ENCODE measurements around the gene GP5. TPM values are rescaled to one million over a fixed set of nuclear protein-coding genes. Genes with fewer than 3 reads are reported as not detected.
A peak's percentile ranks its signal among the peaks of the same experiment; 100 is the strongest.

Gene GP5, protein sequence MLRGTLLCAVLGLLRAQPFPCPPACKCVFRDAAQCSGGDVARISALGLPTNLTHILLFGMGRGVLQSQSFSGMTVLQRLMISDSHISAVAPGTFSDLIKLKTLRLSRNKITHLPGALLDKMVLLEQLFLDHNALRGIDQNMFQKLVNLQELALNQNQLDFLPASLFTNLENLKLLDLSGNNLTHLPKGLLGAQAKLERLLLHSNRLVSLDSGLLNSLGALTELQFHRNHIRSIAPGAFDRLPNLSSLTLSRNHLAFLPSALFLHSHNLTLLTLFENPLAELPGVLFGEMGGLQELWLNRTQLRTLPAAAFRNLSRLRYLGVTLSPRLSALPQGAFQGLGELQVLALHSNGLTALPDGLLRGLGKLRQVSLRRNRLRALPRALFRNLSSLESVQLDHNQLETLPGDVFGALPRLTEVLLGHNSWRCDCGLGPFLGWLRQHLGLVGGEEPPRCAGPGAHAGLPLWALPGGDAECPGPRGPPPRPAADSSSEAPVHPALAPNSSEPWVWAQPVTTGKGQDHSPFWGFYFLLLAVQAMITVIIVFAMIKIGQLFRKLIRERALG
- 1 to 10 TPM; 3.8 to 4.2 TPM for total RNA-seq
- 1 to 10 TPM; 1.3 to 1.9 TPM for polyA plus RNA-seq

DNA sequence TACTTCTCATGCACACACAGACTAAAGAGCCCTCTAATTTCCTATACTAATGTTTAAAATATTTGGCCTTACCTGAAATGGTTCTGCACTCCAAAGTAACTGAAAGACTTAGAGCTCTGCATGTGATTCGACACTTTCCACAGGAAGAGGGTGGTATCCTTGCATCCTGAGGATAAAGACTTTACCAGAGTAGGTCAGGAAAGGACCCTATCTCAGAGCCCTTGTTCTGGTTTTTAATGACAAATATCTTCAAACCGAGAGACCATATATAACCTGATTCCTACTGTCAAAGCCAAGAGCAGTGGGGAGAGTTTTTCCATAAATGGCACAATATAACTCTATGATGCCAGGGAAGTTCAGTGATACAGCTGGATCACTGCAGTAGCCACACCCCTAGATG lies at the start of gene GP5:
GP5 (minus strand) TSS at position 101 of the 400 bp plus-strand sequence. CDS start 984 bp downstream, outside the sequence.
- peaks cover 7 to 11% of the 10 kb centered on the region in 2 donors for H3K27me3 Mint-ChIP-seq
- H3K27me3 ChIP-seq (ENCODE audit: insufficient read depth, low read length), result no peaks in the 10 kb centered on the region
- peaks cover 0 to 4% of the 10 kb centered on the region in 2 donors for H3K36me3 Mint-ChIP-seq
- ChIA-PET CTCF (ENCODE audit: partially characterized antibody) (interaction anchor here (0.6 to 4.2 kb wide), 4 partner anchors 65 to 84 kb away, joined by 3 to 26 read pairs (median 4); no protein-coding TSS in a partner anchor), POLR2A (ENCODE audit: partially characterized antibody) (interaction anchor here (1.3 to 1.6 kb wide), 2 partner anchors 43 to 56 kb away, joined by 4 to 5 read pairs; no protein-coding TSS in a partner anchor)
- H3K4me3 ChIP-seq (ENCODE audit: low read length in 2 of 2), result peak within 1 kb of the TSS in 1 of 2 donors; percentile 74
- no peak for DNase-seq
- intact Hi-C loops (cut with micrococcal nuclease), result no loop called here
- H3K36me3 ChIP-seq (ENCODE audit: insufficient read depth, low read length), result no peaks in the 10 kb centered on the region
- H3K4me1 Mint-ChIP-seq, result peaks cover 18 to 49% (median 40%) of the 10 kb centered on the region in 4 donors
- H3K27ac ChIP-seq (ENCODE audit: low read depth, low read length), result no peak within 1 kb of the TSS
- H3K9me3 Mint-ChIP-seq, result no peaks in the 10 kb centered on the region
- peak within 1 kb of the TSS; percentile 79 to 90 (median 88) for H3K4me3 Mint-ChIP-seq
- no peaks in the 10 kb centered on the region for H3K9me3 ChIP-seq (ENCODE audit: control insufficient read depth in 1 of 2, low read length in 2 of 2)
- H3K4me1 ChIP-seq (ENCODE audit: insufficient read depth, low read length), result peaks cover 42% of the 10 kb centered on the region
- H3K27ac Mint-ChIP-seq, result peak within 1 kb of the TSS in 4 of 7 donors; percentile 11 to 66 (median 58)

DNA sequence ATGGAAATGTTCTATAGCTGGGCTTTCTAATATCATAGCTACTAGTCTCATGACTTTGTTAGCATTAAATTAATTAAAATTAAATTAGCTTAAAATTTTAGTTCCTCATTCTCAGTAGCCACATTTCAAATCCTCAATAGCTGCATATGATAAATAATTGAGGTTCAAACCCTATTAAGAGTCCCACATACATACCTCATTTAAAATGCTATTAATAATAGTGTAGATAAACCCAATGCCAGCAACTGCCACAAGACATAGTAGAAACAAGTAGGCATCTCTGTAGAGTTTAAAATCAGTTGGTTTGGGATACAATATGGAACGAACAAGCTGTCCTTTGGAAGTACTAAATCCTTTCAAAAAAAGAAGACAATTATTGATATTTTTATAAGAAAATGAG lies 48.6 kb upstream of the GP5 start:
- H3K4me1 Mint-ChIP-seq, result peaks cover 0 to 4% (median 2%) of the 10 kb centered on the region in 4 donors

GRCh38 chr3:194447161-194447560 lies 48.1 kb upstream of the GP5 start:
- H3K4me3 Mint-ChIP-seq, result no peak overlapping the region
- Histone ChIP-seq H3K4me1 (ENCODE audit: insufficient read depth, low read length) (no peaks in the 10 kb centered on the region), H3K27me3 (ENCODE audit: insufficient read depth, low read length) (no peaks in the 10 kb centered on the region), H3K36me3 (ENCODE audit: insufficient read depth, low read length) (peaks cover 30% of the 10 kb centered on the region), H3K4me3 (ENCODE audit: low read length in 2 of 2) (no peak overlapping the region), H3K9me3 (ENCODE audit: control insufficient read depth in 1 of 2, low read length in 2 of 2) (no peaks in the 10 kb centered on the region), H3K27ac (ENCODE audit: low read depth, low read length) (no peak overlapping the region)
- intact Hi-C loops (cut with micrococcal nuclease), result no loop called here
- H3K27me3 Mint-ChIP-seq, result no peaks in the 10 kb centered on the region
- DNase-seq, result no peak
- H3K36me3 Mint-ChIP-seq, result peaks cover 58 to 64% of the 10 kb centered on the region in 2 donors
- peaks cover 0 to 4% (median 2%) of the 10 kb centered on the region in 4 donors for H3K4me1 Mint-ChIP-seq
- POLR2A ChIA-PET (ENCODE audit: partially characterized antibody), result no interaction called here
- H3K27ac Mint-ChIP-seq, result peak overlapping the region in 2 of 7 donors; percentile 77 to 84
- CTCF ChIA-PET (ENCODE audit: partially characterized antibody), result interaction anchor here (1.1 kb wide), 1 partner anchor 17 kb away, joined by 3 read pairs; no protein-coding TSS in a partner anchor
- H3K9me3 Mint-ChIP-seq, result no peaks in the 10 kb centered on the region

More for the DNA sequence above, 48.6 kb upstream of the GP5 start:
- Histone ChIP-seq H3K4me3 (ENCODE audit: low read length in 2 of 2) (no peak overlapping the region), H3K9me3 (ENCODE audit: control insufficient read depth in 1 of 2, low read length in 2 of 2) (no peaks in the 10 kb centered on the region), H3K36me3 (ENCODE audit: insufficient read depth, low read length) (peaks cover 30% of the 10 kb centered on the region), H3K4me1 (ENCODE audit: insufficient read depth, low read length) (no peaks in the 10 kb centered on the region), H3K27me3 (ENCODE audit: insufficient read depth, low read length) (no peaks in the 10 kb centered on the region), H3K27ac (ENCODE audit: low read depth, low read length) (no peak overlapping the region)
- ChIA-PET POLR2A (ENCODE audit: partially characterized antibody) (no interaction called here), CTCF (ENCODE audit: partially characterized antibody) (interaction anchor here (1.1 kb wide), 1 partner anchor 18 kb away, joined by 3 read pairs; no protein-coding TSS in a partner anchor)
- Mint-ChIP-seq H3K27me3 (no peaks in the 10 kb centered on the region), H3K36me3 (peaks cover 58 to 65% of the 10 kb centered on the region in 2 donors), H3K27ac (peak overlapping the region in 3 of 7 donors; percentile 42 to 84 (median 77)), H3K9me3 (no peaks in the 10 kb centered on the region), H3K4me3 (no peak overlapping the region)
- intact Hi-C loops (cut with micrococcal nuclease), result no loop called here
- no peak for DNase-seq

DNA sequence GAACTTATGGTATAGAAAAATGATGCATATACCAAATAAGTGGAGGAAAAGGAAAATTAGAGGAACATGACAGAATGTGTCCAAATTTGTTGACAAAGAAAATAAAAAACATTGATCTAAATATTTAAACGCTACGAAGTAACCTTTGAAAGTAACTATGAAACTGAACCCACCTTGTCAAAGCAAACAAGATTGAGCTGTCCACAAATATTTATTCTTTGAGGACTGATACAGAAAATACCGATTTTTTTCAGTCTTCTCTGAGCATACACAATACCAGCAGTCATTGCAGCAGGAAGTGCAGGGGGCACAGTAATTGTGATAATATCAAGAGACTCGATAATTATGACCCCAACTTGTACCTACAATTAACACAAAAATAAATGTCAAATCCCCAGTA lies 47.7 kb upstream of the GP5 start:
- ChIA-PET POLR2A (ENCODE audit: partially characterized antibody) (no interaction called here), CTCF (ENCODE audit: partially characterized antibody) (interaction anchor here (0.8 to 1.4 kb wide), 3 partner anchors 10 to 25 kb away, joined by 3 to 4 read pairs (median 3); no protein-coding TSS in a partner anchor)
- H3K27ac Mint-ChIP-seq, result no peak overlapping the region
- Histone ChIP-seq H3K4me1 (ENCODE audit: insufficient read depth, low read length) (no peaks in the 10 kb centered on the region), H3K27me3 (ENCODE audit: insufficient read depth, low read length) (no peaks in the 10 kb centered on the region), H3K36me3 (ENCODE audit: insufficient read depth, low read length) (peaks cover 30% of the 10 kb centered on the region), H3K9me3 (ENCODE audit: control insufficient read depth in 1 of 2, low read length in 2 of 2) (no peaks in the 10 kb centered on the region), H3K27ac (ENCODE audit: low read depth, low read length) (no peak overlapping the region), H3K4me3 (ENCODE audit: low read length in 2 of 2) (no peak overlapping the region)
- no peak overlapping the region for H3K4me3 Mint-ChIP-seq
- no peak for DNase-seq
- no peaks in the 10 kb centered on the region for H3K9me3 Mint-ChIP-seq
- intact Hi-C loops (cut with micrococcal nuclease), result no loop called here
- H3K4me1 Mint-ChIP-seq, result peaks cover 0 to 4% (median 2%) of the 10 kb centered on the region in 4 donors
- H3K36me3 Mint-ChIP-seq, result peaks cover 58 to 64% of the 10 kb centered on the region in 2 donors
- H3K27me3 Mint-ChIP-seq, result no peaks in the 10 kb centered on the region

GRCh38 chr3:194446172-194446571 lies 47.1 kb upstream of the GP5 start:
- Mint-ChIP-seq H3K27ac (no peak overlapping the region), H3K4me3 (no peak overlapping the region), H3K27me3 (no peaks in the 10 kb centered on the region), H3K36me3 (peaks cover 58 to 63% of the 10 kb centered on the region in 2 donors), H3K9me3 (no peaks in the 10 kb centered on the region), H3K4me1 (peaks cover 0 to 4% (median 2%) of the 10 kb centered on the region in 4 donors)
- H3K36me3 ChIP-seq (ENCODE audit: insufficient read depth, low read length), result peaks cover 30% of the 10 kb centered on the region
- no peak overlapping the region for H3K4me3 ChIP-seq (ENCODE audit: low read length in 2 of 2)
- H3K4me1 ChIP-seq (ENCODE audit: insufficient read depth, low read length), result no peaks in the 10 kb centered on the region
- H3K27me3 ChIP-seq (ENCODE audit: insufficient read depth, low read length), result no peaks in the 10 kb centered on the region
- intact Hi-C loops (cut with micrococcal nuclease), result no loop called here
- H3K9me3 ChIP-seq (ENCODE audit: control insufficient read depth in 1 of 2, low read length in 2 of 2), result no peaks in the 10 kb centered on the region
- H3K27ac ChIP-seq (ENCODE audit: low read depth, low read length), result no peak overlapping the region
- POLR2A ChIA-PET (ENCODE audit: partially characterized antibody), result no interaction called here
- no peak for DNase-seq
- CTCF ChIA-PET (ENCODE audit: partially characterized antibody), result interaction anchor here (0.8 to 1.4 kb wide), 2 partner anchors 10 to 26 kb away, joined by 3 to 4 read pairs; no protein-coding TSS in a partner anchor

DNA sequence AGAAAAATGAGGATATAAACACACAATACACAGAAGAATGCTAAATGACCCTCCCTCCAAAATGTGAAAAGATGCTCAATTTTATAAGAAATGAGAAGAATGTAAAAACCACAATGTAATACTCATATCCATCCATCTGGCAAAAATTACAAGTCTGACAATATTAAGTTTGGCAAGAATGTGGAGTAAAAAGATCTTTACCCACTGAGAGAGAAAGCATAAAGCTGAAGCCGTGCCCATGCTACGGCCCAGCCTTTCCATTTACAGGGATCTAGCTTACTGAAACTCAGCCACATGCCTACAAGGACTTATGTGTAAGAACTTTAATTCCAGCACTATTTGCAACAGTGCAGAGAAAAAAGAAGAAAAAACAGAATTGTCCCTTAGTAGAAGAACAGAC lies 44.8 kb upstream of the GP5 start:
- no peak for DNase-seq
- Histone ChIP-seq H3K27me3 (ENCODE audit: insufficient read depth, low read length) (no peaks in the 10 kb centered on the region), H3K36me3 (ENCODE audit: insufficient read depth, low read length) (peaks cover 21% of the 10 kb centered on the region), H3K4me1 (ENCODE audit: insufficient read depth, low read length) (no peaks in the 10 kb centered on the region), H3K27ac (ENCODE audit: low read depth, low read length) (no peak overlapping the region), H3K4me3 (ENCODE audit: low read length in 2 of 2) (no peak overlapping the region), H3K9me3 (ENCODE audit: control insufficient read depth in 1 of 2, low read length in 2 of 2) (no peaks in the 10 kb centered on the region)
- intact Hi-C loops (cut with micrococcal nuclease), result no loop called here
- Mint-ChIP-seq H3K4me1 (peaks cover 4 to 5% (median 4%) of the 10 kb centered on the region in 4 donors), H3K27me3 (no peaks in the 10 kb centered on the region), H3K9me3 (no peaks in the 10 kb centered on the region), H3K4me3 (no peak overlapping the region), H3K36me3 (peaks cover 58 to 70% of the 10 kb centered on the region in 2 donors), H3K27ac (peak overlapping the region in 1 of 7 donors; percentile 88)
- ChIA-PET CTCF (ENCODE audit: partially characterized antibody) (no interaction called here), POLR2A (ENCODE audit: partially characterized antibody) (no interaction called here)

DNA sequence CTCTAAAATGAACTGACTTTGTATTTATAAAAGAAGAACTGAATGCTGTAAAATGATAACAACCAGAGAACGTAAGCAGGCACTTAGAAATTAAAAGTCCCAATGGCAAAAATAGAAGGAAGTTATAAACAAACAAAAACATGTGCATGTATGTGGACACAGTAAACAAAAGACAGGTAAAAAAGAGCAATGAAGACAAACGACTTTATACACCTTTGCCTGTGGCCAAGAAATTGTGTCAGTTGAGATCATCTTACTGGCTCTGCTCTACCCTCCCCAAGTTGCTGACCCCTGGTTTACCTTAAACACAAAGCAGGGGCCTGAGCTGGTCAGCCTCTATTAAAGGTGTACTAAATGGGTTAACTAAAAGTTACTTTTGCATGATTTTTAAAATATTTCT lies 41.7 kb upstream of the GP5 start:
- H3K4me3 ChIP-seq (ENCODE audit: low read length in 2 of 2), result no peak overlapping the region
- H3K36me3 ChIP-seq (ENCODE audit: insufficient read depth, low read length), result peaks cover 29% of the 10 kb centered on the region
- ChIA-PET POLR2A (ENCODE audit: partially characterized antibody) (no interaction called here), CTCF (ENCODE audit: partially characterized antibody) (interaction anchor here (1.3 to 1.8 kb wide), 5 partner anchors 9 to 97 kb away, joined by 3 to 5 read pairs (median 3); no protein-coding TSS in a partner anchor)
- H3K27me3 Mint-ChIP-seq, result no peaks in the 10 kb centered on the region
- no peaks in the 10 kb centered on the region for H3K27me3 ChIP-seq (ENCODE audit: insufficient read depth, low read length)
- H3K36me3 Mint-ChIP-seq, result peaks cover 54 to 74% of the 10 kb centered on the region in 2 donors
- no peak overlapping the region for H3K27ac ChIP-seq (ENCODE audit: low read depth, low read length)
- H3K4me1 ChIP-seq (ENCODE audit: insufficient read depth, low read length), result no peaks in the 10 kb centered on the region
- DNase-seq, result no peak
- H3K9me3 Mint-ChIP-seq, result no peaks in the 10 kb centered on the region
- H3K4me1 Mint-ChIP-seq, result peaks cover 0 to 5% (median 3%) of the 10 kb centered on the region in 4 donors
- H3K4me3 Mint-ChIP-seq, result no peak overlapping the region
- intact Hi-C loops (cut with micrococcal nuclease), result no loop called here
- peak overlapping the region in 3 of 7 donors; percentile 0 to 63 (median 2) for H3K27ac Mint-ChIP-seq
- no peaks in the 10 kb centered on the region for H3K9me3 ChIP-seq (ENCODE audit: control insufficient read depth in 1 of 2, low read length in 2 of 2)

Data from CD4-positive, alpha-beta memory T cell (primary cell).